OCI-LY7 (cell line): ENCODE results near the gene YY1. TPM values are rescaled to one million over a fixed set of nuclear protein-coding genes. Genes with fewer than 3 reads are reported as not detected.
"Not testable (repeated sequence)": the region's sequence is repeated elsewhere in the genome, so short reads cannot be mapped to it uniquely, and the experiment has no call there.

Experiments
- BruUV-seq: library from RNA; stranded (reverse); fragments of 400-500 nt; replicated peaks from 2 replicates; lab custom pipeline; 2021; lab: Mats Ljungman, UMichigan
- CTCF ChIA-PET: fragments of 300-600 bp; sonication (Branson Sonifier 250); formaldehyde crosslinking; loops from one replicate; lab custom pipeline; 2022; ENCODE audit warnings: antibody characterized with exemption; ENCODE audit not compliant: unreplicated experiment; lab: Charles Lee
- POLR2A ChIA-PET: fragments of 300-600 bp; sonication (Branson Sonifier 250); formaldehyde crosslinking; loops from one replicate; lab custom pipeline; 2022; ENCODE audit warnings: antibody characterized with exemption; lab: Charles Lee
- DNase-seq: peaks from one replicate; pipeline ENCODE4 v3.0.0-alpha.2; 2015; ENCODE audit warnings: low spot score
- H2AFZ ChIP-seq: fragments of 200-600 bp; sonication (generic), shearing (Covaris generic); 2 replicates; pipeline ENCODE4 v1.6.1; 2014; ENCODE audit warnings: mild to moderate bottlenecking, antibody characterized with exemption, low read length, moderate library complexity
- H3K27ac ChIP-seq: fragments of 200-600 bp; sonication (generic); 2 replicates; pipeline ENCODE4 v1.5.1; 2014; ENCODE audit warnings: mixed run types, low read depth, mild to moderate bottlenecking, moderate library complexity, low read length, inconsistent platforms; ENCODE audit not compliant: poor library complexity, severe bottlenecking
- H3K36me3 ChIP-seq: fragments of 200-600 bp; sonication (generic); 2 replicates; pipeline ENCODE4 v1.6.1; 2014; ENCODE audit warnings: mild to moderate bottlenecking, antibody characterized with exemption, low read length, moderate library complexity, mixed read lengths; ENCODE audit not compliant: insufficient read depth
- H3K4me1 ChIP-seq: fragments of 200-600 bp; sonication (generic); 2 replicates; pipeline ENCODE4 v1.5.1; 2014; ENCODE audit warnings: mild to moderate bottlenecking, low read length; ENCODE audit not compliant: insufficient read depth, poor library complexity, severe bottlenecking
- H3K4me2 ChIP-seq: fragments of 200-600 bp; sonication (generic); 2 replicates; pipeline ENCODE4 v1.6.1; 2014; ENCODE audit warnings: mild to moderate bottlenecking, low read length
- H3K4me3 ChIP-seq: fragments of 200-600 bp; sonication (generic); 2 replicates; pipeline ENCODE4 v1.5.1; 2014; ENCODE audit warnings: mild to moderate bottlenecking, low read depth, low read length; ENCODE audit not compliant: poor library complexity, severe bottlenecking
- H3K79me2 ChIP-seq: fragments of 200-600 bp; sonication (generic); 2 replicates; pipeline ENCODE4 v1.6.1; 2016; ENCODE audit warnings: low read depth, mild to moderate bottlenecking, low read length, moderate library complexity, mixed read lengths; ENCODE audit not compliant: insufficient read depth
- H3K9me2 ChIP-seq: fragments of 200-600 bp; sonication (generic); 2 replicates; pipeline ENCODE4 v1.6.1; 2016; ENCODE audit warnings: mild to moderate bottlenecking, low read length, mixed read lengths; ENCODE audit not compliant: insufficient read depth
- H3K9me3 ChIP-seq: fragments of 200-600 bp; sonication (generic); 2 replicates; pipeline ENCODE4 v1.6.1; 2014; ENCODE audit warnings: mild to moderate bottlenecking, mixed run types, low read length, mixed read lengths
- H4K20me1 ChIP-seq: fragments of 200-600 bp; sonication (generic); 2 replicates; pipeline ENCODE4 v1.6.1; 2014; ENCODE audit warnings: mild to moderate bottlenecking, antibody characterized with exemption, low read length, moderate library complexity, mixed read lengths; ENCODE audit not compliant: insufficient read depth
- EZH2phosphoT487 ChIP-seq: fragments of 200-600 bp; sonication (generic); IDR thresholded peaks from 2 replicates; pipeline ENCODE4 v1.6.1; 2018; ENCODE audit warnings: low read depth, borderline replicate concordance, mild to moderate bottlenecking, mixed run types, antibody characterized with exemption, low read length, moderate library complexity, mixed read lengths
- intact Hi-C: fragments of 100-400 bp; cut with micrococcal nuclease; formaldehyde crosslinking; loops from one replicate; pipeline ENCODE4 v1.10.0; 2022; ENCODE audit not compliant: unreplicated experiment
- total RNA-seq, 2 experiments: library from RNA; depleted of rRNA in 1 of 2; stranded (reverse); fragments of >200 nt in 1 of 2; shearing (Covaris generic) in 1 of 2; gene quantifications; 2 replicates each; pipeline ENCODE4 v1.2.3, GENCODE V29; 2014 to 2022
- TF ChIP-seq, protein P1 (sequence below): fragments of 200-600 bp; sonication (generic); conservative IDR thresholded peaks from 2 replicates; pipeline ENCODE4 v1.5.1; 2014; ENCODE audit warnings: mild to moderate bottlenecking, antibody characterized with exemption, low read length, moderate library complexity, mixed read lengths

The YY1 gene
- total RNA-seq, 2 experiments from 2014 or later = 59.9 to 140 TPM

GRCh38 chr14:100225169-100225568, 13.8 kb upstream of the YY1 start:
- Histone ChIP-seq H3K4me2 (no peak overlapping the region), H3K27ac (no peak overlapping the region), H3K9me3 (no peaks in the 10 kb centered on the region), H3K9me2 (no peaks in the 10 kb centered on the region), H4K20me1 (peaks cover 2% of the 10 kb centered on the region; the same call in 1 of the 2 replicates), H3K4me3 (no peak overlapping the region), H3K36me3 (peaks cover 23% of the 10 kb centered on the region), H3K4me1 (peaks cover 35% of the 10 kb centered on the region), H2AFZ (no peak overlapping the region), H3K79me2 (peaks cover 6% of the 10 kb centered on the region; the same call in 1 of the 2 replicates)
- BruUV-seq = no TSS peak
- TF ChIP-seq, protein P1, sequence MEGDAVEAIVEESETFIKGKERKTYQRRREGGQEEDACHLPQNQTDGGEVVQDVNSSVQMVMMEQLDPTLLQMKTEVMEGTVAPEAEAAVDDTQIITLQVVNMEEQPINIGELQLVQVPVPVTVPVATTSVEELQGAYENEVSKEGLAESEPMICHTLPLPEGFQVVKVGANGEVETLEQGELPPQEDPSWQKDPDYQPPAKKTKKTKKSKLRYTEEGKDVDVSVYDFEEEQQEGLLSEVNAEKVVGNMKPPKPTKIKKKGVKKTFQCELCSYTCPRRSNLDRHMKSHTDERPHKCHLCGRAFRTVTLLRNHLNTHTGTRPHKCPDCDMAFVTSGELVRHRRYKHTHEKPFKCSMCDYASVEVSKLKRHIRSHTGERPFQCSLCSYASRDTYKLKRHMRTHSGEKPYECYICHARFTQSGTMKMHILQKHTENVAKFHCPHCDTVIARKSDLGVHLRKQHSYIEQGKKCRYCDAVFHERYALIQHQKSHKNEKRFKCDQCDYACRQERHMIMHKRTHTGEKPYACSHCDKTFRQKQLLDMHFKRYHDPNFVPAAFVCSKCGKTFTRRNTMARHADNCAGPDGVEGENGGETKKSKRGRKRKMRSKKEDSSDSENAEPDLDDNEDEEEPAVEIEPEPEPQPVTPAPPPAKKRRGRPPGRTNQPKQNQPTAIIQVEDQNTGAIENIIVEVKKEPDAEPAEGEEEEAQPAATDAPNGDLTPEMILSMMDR = no peak
- TF ChIP-seq EZH2phosphoT487 = no peak
- intact Hi-C loops = no loop called here
- POLR2A ChIA-PET = interaction anchor here (0.6 to 2.5 kb wide), 7 partner anchors 9 to 126 kb away, joined by 4 to 24 read pairs (median 5); no protein-coding TSS in a partner anchor
- CTCF ChIA-PET = no interaction called here
- DNase-seq = no peak

GRCh38 chr14:100230361-100230760, 8.6 kb upstream of the YY1 start:
- Histone ChIP-seq H3K9me3 (no peaks in the 10 kb centered on the region), H3K27ac (no peak overlapping the region), H3K36me3 (peaks cover 64% of the 10 kb centered on the region), H3K4me3 (no peak overlapping the region), H3K79me2 (peaks cover 48% of the 10 kb centered on the region), H3K4me1 (peaks cover 12% of the 10 kb centered on the region), H3K9me2 (no peaks in the 10 kb centered on the region), H4K20me1 (peaks cover 21% of the 10 kb centered on the region; the same call in 1 of the 2 replicates), H2AFZ (no peak overlapping the region), H3K4me2 (no peak overlapping the region)
- TF ChIP-seq, protein P1 = no peak
- TF ChIP-seq EZH2phosphoT487 = no peak
- ChIA-PET POLR2A (interaction anchor here (1.2 kb wide), 1 partner anchor 8 kb away, joined by 4 read pairs; no protein-coding TSS in a partner anchor), CTCF (no interaction called here)
- no TSS peak for BruUV-seq
- DNase-seq = no peak
- intact Hi-C loops = no loop called here

DNA sequence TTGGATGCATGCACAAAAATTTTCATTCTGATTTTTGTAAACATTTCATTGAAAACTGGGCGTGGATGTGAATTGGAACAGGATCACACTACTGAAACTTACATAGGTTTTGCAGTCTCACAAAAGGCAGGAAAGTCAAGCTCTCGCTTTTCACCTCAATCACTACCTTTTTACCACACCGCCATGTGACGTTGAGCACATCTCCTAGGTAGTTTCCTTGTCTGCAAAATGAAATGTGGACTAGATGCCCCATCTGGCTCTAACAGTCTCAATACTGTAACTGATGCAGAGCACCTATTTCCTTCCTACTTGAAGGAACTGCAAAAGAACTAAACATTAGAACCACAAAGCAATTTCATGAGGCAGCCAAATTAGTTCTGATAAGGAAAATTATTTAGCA, 4.4 kb upstream of the YY1 start:
- TF ChIP-seq, protein P1 = no peak
- no peak for TF ChIP-seq EZH2phosphoT487
- Histone ChIP-seq H3K4me2 (peak overlapping the region; percentile 42), H3K36me3 (peaks cover 70% of the 10 kb centered on the region), H2AFZ (no peak overlapping the region), H3K9me3 (no peaks in the 10 kb centered on the region), H4K20me1 (peaks cover 35% of the 10 kb centered on the region), H3K9me2 (no peaks in the 10 kb centered on the region), H3K79me2 (peaks cover 80% of the 10 kb centered on the region), H3K4me3 (no peak overlapping the region), H3K4me1 (peaks cover 31% of the 10 kb centered on the region), H3K27ac (peak overlapping the region; percentile 34)
- CTCF ChIA-PET = no interaction called here
- intact Hi-C loops = no loop called here
- POLR2A ChIA-PET = interaction anchor here (1.3 to 3.4 kb wide), 3 partner anchors 11 to 13 kb away, joined by 3 to 24 read pairs (median 10); no protein-coding TSS in a partner anchor
- DNase-seq = no peak
- BruUV-seq = no TSS peak

GRCh38 chr14:100236271-100236818, 2.6 kb upstream of the YY1 start:
- DNase-seq, H3K9me3 ChIP-seq, BruUV-seq, CTCF ChIA-PET, H3K9me2 ChIP-seq, H2AFZ ChIP-seq, H3K27ac ChIP-seq: not testable (repeated sequence)
- POLR2A ChIA-PET = interaction anchor here (0.8 to 3.4 kb wide), 7 partner anchors 8 to 43 kb away, joined by 3 to 24 read pairs (median 4); no protein-coding TSS in a partner anchor
- Histone ChIP-seq H3K4me2 (peak overlapping the region; percentile 86), H3K4me3 (peak overlapping the region; percentile 100), H3K4me1 (peaks cover 35% of the 10 kb centered on the region), H3K79me2 (peaks cover 86% of the 10 kb centered on the region), H4K20me1 (peaks cover 39% of the 10 kb centered on the region), H3K36me3 (peaks cover 68% of the 10 kb centered on the region)
- intact Hi-C loops = loop anchor here (2.0 to 5.0 kb wide), 3 partner anchors 22 to 169 kb away; partner anchors contain the start of genes DEGS2 and EVL
